ENCODE results near the gene MIGA2.

Gene MIGA2

GRCh38 chr9:129075996-129076639 is 39.7 kb downstream of the MIGA2 start:
- no peak for DNase-seq

- DNase-seq: no peak
Measured at GRCh38 chr9:129076640-129077037, 40.2 kb downstream of the MIGA2 start.

GRCh38 chr9:129077236-129077635 is 40.8 kb downstream of the MIGA2 start:
- no peak for DNase-seq

GRCh38 chr9:129078691-129079503 is 42.5 kb downstream of the MIGA2 start:
- DNase-seq: no peak

- no peak for DNase-seq
Measured at GRCh38 chr9:129079829-129080228, 43.4 kb downstream of the MIGA2 start.

- DNase-seq: no peak
Measured at GRCh38 chr9:129080298-129080600, 43.8 kb downstream of the MIGA2 start.

GRCh38 chr9:129080601-129081387 is 44.4 kb downstream of the MIGA2 start, which contains the start of gene DOLPP1:
Gene DOLPP1, plus strand, starts transcription at chr9:129081111. Its CDS starts 21 bp downstream, at chr9:129081132.
- DNase-seq: peak; percentile 100

GRCh38 chr9:129081388-129081904 is 45.0 kb downstream of the MIGA2 start:
- peak; percentile 12 for DNase-seq

GRCh38 chr9:129084087-129084486 is 47.7 kb downstream of the MIGA2 start:
- DNase-seq: no peak

- no peak for DNase-seq
Measured at GRCh38 chr9:129089246-129089645, 52.8 kb downstream of the MIGA2 start.

- no peak for DNase-seq
Measured at GRCh38 chr9:129093602-129094386, 57.4 kb downstream of the MIGA2 start.

GRCh38 chr9:129094387-129095169 is 58.2 kb downstream of the MIGA2 start:
- DNase-seq: no peak

- no peak for DNase-seq
Measured at GRCh38 chr9:129095170-129095667, 58.8 kb downstream of the MIGA2 start.

- DNase-seq: no peak
Measured at GRCh38 chr9:129095908-129096307, 59.5 kb downstream of the MIGA2 start.

GRCh38 chr9:129097671-129098306 is 61.4 kb downstream of the MIGA2 start:
- DNase-seq: no peak

GRCh38 chr9:129098328-129098727 is 61.9 kb downstream of the MIGA2 start:
- no peak for DNase-seq

GRCh38 chr9:129100383-129101169 is 64.2 kb downstream of the MIGA2 start:
- no peak for DNase-seq

- DNase-seq: no peak
Measured at GRCh38 chr9:129101279-129101678, 64.9 kb downstream of the MIGA2 start.

GRCh38 chr9:129102095-129102525 is 65.7 kb downstream of the MIGA2 start:
- no peak for DNase-seq

Measured in activated CD4-positive, alpha-beta T cell treated with anti-CD3 and anti-CD28 coated beads, Interleukin-2, amount 50 U/mL, for 16 hours (primary cell).